T-helper 1 cell treated with Interleukin-12 subunit alpha and Interleukin-12 subunit beta and Interleukin-4 antibody, amounts not matched to agents 30 μg/mL and 1 μg/mL, for 36 hours (primary cell): ENCODE results near the gene FER.
"Not testable (repeated sequence)": the region's sequence is repeated elsewhere in the genome, so short reads cannot be mapped to it uniquely, and the experiment has no call there.

Experiments used
- H3K27ac Mint-ChIP-seq: one replicate; pipeline ENCODE4 v1.8.0; 2021; ENCODE audit warnings: mild to moderate bottlenecking, mixed read lengths
- H3K27me3 Mint-ChIP-seq: one replicate; pipeline ENCODE4 v1.8.0; 2021; ENCODE audit warnings: low read depth, mixed read lengths
- H3K36me3 Mint-ChIP-seq: one replicate; pipeline ENCODE4 v1.8.0; 2021; ENCODE audit warnings: low read depth, mixed read lengths
- H3K4me1 Mint-ChIP-seq: one replicate; pipeline ENCODE4 v1.8.0; 2021; ENCODE audit warnings: low read depth, mixed read lengths
- H3K4me3 Mint-ChIP-seq: one replicate; pipeline ENCODE4 v1.8.0; 2021; ENCODE audit warnings: mild to moderate bottlenecking, moderate library complexity, mixed read lengths
- H3K9me3 Mint-ChIP-seq: one replicate; pipeline ENCODE4 v1.8.0; 2021; ENCODE audit warnings: mixed read lengths

FER gene

GRCh38 chr5:108957333-108957732 is 209.6 kb downstream of the FER start:
- Mint-ChIP-seq H3K4me1 (no peaks in the 10 kb centered on the region), H3K9me3 (no peaks in the 10 kb centered on the region), H3K36me3 (no peaks in the 10 kb centered on the region), H3K4me3 (no peak overlapping the region), H3K27ac (no peak overlapping the region), H3K27me3 (no peaks in the 10 kb centered on the region)

- no peaks in the 10 kb centered on the region for H3K36me3 Mint-ChIP-seq
- no peaks in the 10 kb centered on the region for H3K9me3 Mint-ChIP-seq
- no peak overlapping the region for H3K4me3 Mint-ChIP-seq
- no peaks in the 10 kb centered on the region for H3K4me1 Mint-ChIP-seq
- H3K27ac Mint-ChIP-seq: no peak overlapping the region
- no peaks in the 10 kb centered on the region for H3K27me3 Mint-ChIP-seq
These were observed 219.2 kb downstream of the FER start for GRCh38 chr5:108966910-108967309.

GRCh38 chr5:108974594-108974993 is 226.9 kb downstream of the FER start:
- Mint-ChIP-seq H3K4me1 (no peaks in the 10 kb centered on the region), H3K9me3 (no peaks in the 10 kb centered on the region), H3K36me3 (no peaks in the 10 kb centered on the region), H3K4me3 (no peak overlapping the region), H3K27me3 (no peaks in the 10 kb centered on the region), H3K27ac (no peak overlapping the region)

GRCh38 chr5:108975697-108976096 is 228.0 kb downstream of the FER start:
- Mint-ChIP-seq H3K27me3 (no peaks in the 10 kb centered on the region), H3K4me3 (no peak overlapping the region), H3K27ac (no peak overlapping the region), H3K9me3 (no peaks in the 10 kb centered on the region), H3K36me3 (no peaks in the 10 kb centered on the region), H3K4me1 (no peaks in the 10 kb centered on the region)

- Mint-ChIP-seq H3K27me3 (no peaks in the 10 kb centered on the region), H3K36me3 (no peaks in the 10 kb centered on the region), H3K27ac (no peak overlapping the region), H3K9me3 (peaks cover 2% of the 10 kb centered on the region), H3K4me3 (no peak overlapping the region), H3K4me1 (no peaks in the 10 kb centered on the region)
These were observed 235.9 kb downstream of the FER start for GRCh38 chr5:108983461-108984092.

- no peaks in the 10 kb centered on the region for H3K27me3 Mint-ChIP-seq
- H3K9me3 Mint-ChIP-seq: peaks cover 9% of the 10 kb centered on the region
- H3K36me3 Mint-ChIP-seq: no peaks in the 10 kb centered on the region
- H3K27ac Mint-ChIP-seq: no peak overlapping the region
- H3K4me1 Mint-ChIP-seq: no peaks in the 10 kb centered on the region
- H3K4me3 Mint-ChIP-seq: no peak overlapping the region
These were observed 242.2 kb downstream of the FER start for GRCh38 chr5:108989761-108990392.

GRCh38 chr5:108992396-108993085 is 244.8 kb downstream of the FER start:
- H3K4me3 Mint-ChIP-seq, H3K4me1 Mint-ChIP-seq, H3K9me3 Mint-ChIP-seq, H3K27ac Mint-ChIP-seq, H3K36me3 Mint-ChIP-seq, H3K27me3 Mint-ChIP-seq: not testable (repeated sequence)

- not testable (repeated sequence) for H3K36me3 Mint-ChIP-seq, H3K4me1 Mint-ChIP-seq, H3K9me3 Mint-ChIP-seq, H3K27me3 Mint-ChIP-seq, H3K27ac Mint-ChIP-seq, H3K4me3 Mint-ChIP-seq
These were observed 245.7 kb downstream of the FER start for GRCh38 chr5:108993440-108993839.

- no peaks in the 10 kb centered on the region for H3K36me3 Mint-ChIP-seq
- H3K9me3 Mint-ChIP-seq: peaks cover 6% of the 10 kb centered on the region
- H3K4me3 Mint-ChIP-seq: no peak overlapping the region
- no peaks in the 10 kb centered on the region for H3K4me1 Mint-ChIP-seq
- no peak overlapping the region for H3K27ac Mint-ChIP-seq
- H3K27me3 Mint-ChIP-seq: no peaks in the 10 kb centered on the region
These were observed 250.0 kb downstream of the FER start for GRCh38 chr5:108997720-108998119.

- Mint-ChIP-seq H3K36me3 (no peaks in the 10 kb centered on the region), H3K4me1 (no peaks in the 10 kb centered on the region), H3K4me3 (no peak overlapping the region), H3K9me3 (peaks cover 6% of the 10 kb centered on the region), H3K27ac (no peak overlapping the region), H3K27me3 (no peaks in the 10 kb centered on the region)
These were observed 250.5 kb downstream of the FER start for GRCh38 chr5:108998216-108998615.

- H3K4me3 Mint-ChIP-seq: no peak overlapping the region
- no peaks in the 10 kb centered on the region for H3K36me3 Mint-ChIP-seq
- H3K27ac Mint-ChIP-seq: no peak overlapping the region
- H3K27me3 Mint-ChIP-seq: no peaks in the 10 kb centered on the region
- no peaks in the 10 kb centered on the region for H3K4me1 Mint-ChIP-seq
- no peaks in the 10 kb centered on the region for H3K9me3 Mint-ChIP-seq
These were observed 256.2 kb downstream of the FER start for GRCh38 chr5:109003928-109004327.

GRCh38 chr5:109005297-109006009 is 257.8 kb downstream of the FER start:
- Mint-ChIP-seq H3K9me3 (no peaks in the 10 kb centered on the region), H3K27me3 (no peaks in the 10 kb centered on the region), H3K36me3 (no peaks in the 10 kb centered on the region), H3K4me3 (no peak overlapping the region), H3K4me1 (no peaks in the 10 kb centered on the region), H3K27ac (no peak overlapping the region)

- no peak overlapping the region for H3K27ac Mint-ChIP-seq
- H3K36me3 Mint-ChIP-seq: no peaks in the 10 kb centered on the region
- no peaks in the 10 kb centered on the region for H3K9me3 Mint-ChIP-seq
- no peaks in the 10 kb centered on the region for H3K4me1 Mint-ChIP-seq
- no peaks in the 10 kb centered on the region for H3K27me3 Mint-ChIP-seq
- H3K4me3 Mint-ChIP-seq: no peak overlapping the region
These were observed 258.4 kb downstream of the FER start for GRCh38 chr5:109006129-109006528.

GRCh38 chr5:109016300-109016699 is 268.6 kb downstream of the FER start:
- peaks cover 3% of the 10 kb centered on the region for H3K9me3 Mint-ChIP-seq
- no peaks in the 10 kb centered on the region for H3K27me3 Mint-ChIP-seq
- no peak overlapping the region for H3K4me3 Mint-ChIP-seq
- H3K27ac Mint-ChIP-seq: no peak overlapping the region
- no peaks in the 10 kb centered on the region for H3K36me3 Mint-ChIP-seq
- H3K4me1 Mint-ChIP-seq: peaks cover 2% of the 10 kb centered on the region

GRCh38 chr5:109022056-109022455 is 274.4 kb downstream of the FER start:
- no peaks in the 10 kb centered on the region for H3K9me3 Mint-ChIP-seq
- H3K27me3 Mint-ChIP-seq: no peaks in the 10 kb centered on the region
- no peaks in the 10 kb centered on the region for H3K4me1 Mint-ChIP-seq
- H3K27ac Mint-ChIP-seq: no peak overlapping the region
- H3K4me3 Mint-ChIP-seq: no peak overlapping the region
- no peaks in the 10 kb centered on the region for H3K36me3 Mint-ChIP-seq
